Measurements from ENCODE around the gene RASGRP1.

The RASGRP1 gene

DNA sequence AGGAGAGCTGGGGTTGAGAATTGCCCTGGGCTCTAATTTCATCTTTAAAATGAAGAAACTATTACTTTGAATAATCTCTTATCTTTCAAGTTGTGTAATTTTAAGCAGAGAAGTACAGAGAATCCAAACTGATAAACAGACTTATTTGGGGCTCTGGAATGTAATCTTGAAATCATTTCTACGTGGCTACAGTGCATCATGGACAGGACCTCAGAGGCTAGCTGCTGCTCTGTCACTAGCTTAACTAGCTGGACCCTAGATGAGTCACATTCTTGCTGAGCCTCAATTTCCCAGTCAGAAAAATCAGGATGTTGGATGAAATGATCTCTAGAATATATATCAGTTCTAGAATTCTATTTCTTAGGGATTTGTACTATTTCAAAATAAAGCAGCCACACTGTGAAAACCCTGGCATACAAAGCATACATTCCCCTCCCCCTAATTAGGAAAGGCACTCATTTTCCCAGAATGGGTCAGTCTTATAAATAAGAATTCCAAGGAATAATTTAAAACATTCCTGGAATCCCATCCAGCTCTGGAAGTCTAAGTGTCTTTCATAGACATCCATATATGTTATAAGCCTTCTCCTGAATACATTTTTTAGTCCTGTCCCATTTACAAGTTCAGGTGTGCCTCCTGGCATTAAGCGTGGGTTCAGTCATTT lies 47.2 kb downstream of the RASGRP1 start:
- no peak for DNase-seq
- in situ Hi-C loops (cut with MboI; ENCODE audit: low pct_unique_long_range_greater_than_20kb, low sequenced_read_pairs): no loop called here

DNA sequence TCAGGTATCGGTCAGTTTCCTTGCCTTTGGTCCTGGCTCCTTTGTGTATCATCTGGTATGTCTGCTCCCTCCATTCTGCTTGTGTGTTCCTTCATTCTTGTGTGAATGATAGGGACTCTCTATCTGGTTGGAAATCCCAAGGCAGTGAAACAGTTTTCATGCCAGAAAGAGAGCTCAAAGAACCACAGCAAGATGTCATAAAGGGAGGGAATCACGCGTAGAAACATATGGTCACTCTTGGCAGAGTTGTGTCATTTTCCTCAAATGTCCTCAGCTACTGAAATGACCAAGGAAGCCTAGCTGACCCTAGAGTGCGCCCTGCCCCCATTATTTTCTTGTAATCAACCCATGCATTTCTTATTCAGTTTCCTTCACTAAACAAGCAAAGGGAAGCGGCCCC lies 48.0 kb downstream of the RASGRP1 start:
- in situ Hi-C loops (cut with MboI; ENCODE audit: low pct_unique_long_range_greater_than_20kb, low sequenced_read_pairs): no loop called here
- no peak for DNase-seq

DNA sequence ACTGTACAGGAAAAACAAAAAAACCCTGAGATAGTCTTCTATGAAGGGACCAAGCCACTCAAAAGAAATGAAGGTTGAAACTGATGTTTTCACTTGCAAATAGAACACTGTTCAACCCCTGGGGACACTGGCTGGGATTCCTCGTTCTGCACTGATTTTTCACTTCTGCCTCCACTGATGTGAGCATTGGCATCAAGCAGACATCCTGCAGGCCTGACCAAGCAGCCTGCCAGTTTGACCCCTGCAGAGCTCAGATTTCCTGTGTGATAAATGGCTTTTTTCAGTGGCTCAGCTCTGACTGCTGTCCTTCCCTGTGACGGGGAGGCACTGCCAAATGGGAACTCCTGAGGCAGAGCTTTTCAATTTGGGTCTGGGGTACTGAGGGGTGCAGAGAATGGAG lies 50.0 kb downstream of the RASGRP1 start:
- DNase-seq: no peak
- in situ Hi-C loops (cut with MboI; ENCODE audit: low pct_unique_long_range_greater_than_20kb, low sequenced_read_pairs): no loop called here

DNA sequence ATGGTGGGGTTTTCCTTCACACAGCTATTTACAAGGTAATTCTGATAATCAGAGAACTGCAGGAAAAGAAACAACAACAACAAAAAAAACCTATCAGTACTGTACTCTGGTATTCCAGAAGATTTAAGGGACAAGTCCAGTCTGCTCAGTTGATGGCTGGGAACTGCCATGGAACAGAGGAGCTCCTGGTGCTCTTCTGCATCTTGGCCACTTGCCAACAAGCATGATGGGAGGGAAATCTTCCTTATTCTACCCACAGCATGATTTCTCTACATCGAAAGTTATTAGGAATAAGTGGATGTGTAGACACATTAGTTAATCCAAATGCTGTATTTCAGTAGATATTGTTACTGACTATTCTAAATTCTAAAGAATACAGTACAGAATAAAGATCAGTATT lies 51.7 kb downstream of the RASGRP1 start:
- no peak for DNase-seq
- in situ Hi-C loops (cut with MboI; ENCODE audit: low pct_unique_long_range_greater_than_20kb, low sequenced_read_pairs): no loop called here

DNA sequence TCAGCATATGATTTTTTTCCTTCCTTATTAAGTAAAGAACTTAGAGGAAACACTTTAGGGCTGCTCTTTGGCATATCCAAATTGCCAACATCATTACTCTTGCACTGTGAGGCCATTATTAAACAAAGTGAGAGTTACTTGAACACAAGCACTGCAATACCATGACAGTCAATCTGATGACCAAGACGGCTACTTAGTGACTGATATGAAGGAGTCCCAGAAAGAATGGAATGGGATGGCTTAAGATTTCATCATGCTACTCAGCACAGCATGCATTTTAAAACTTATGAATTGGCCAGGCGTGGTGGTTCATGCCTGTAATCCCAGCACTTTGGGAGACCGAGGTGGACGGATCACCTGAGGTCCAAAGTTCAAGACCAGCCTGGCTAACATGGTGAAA lies 55.5 kb downstream of the RASGRP1 start:
- no peak for DNase-seq
- in situ Hi-C loops (cut with MboI; ENCODE audit: low pct_unique_long_range_greater_than_20kb, low sequenced_read_pairs): no loop called here

DNA sequence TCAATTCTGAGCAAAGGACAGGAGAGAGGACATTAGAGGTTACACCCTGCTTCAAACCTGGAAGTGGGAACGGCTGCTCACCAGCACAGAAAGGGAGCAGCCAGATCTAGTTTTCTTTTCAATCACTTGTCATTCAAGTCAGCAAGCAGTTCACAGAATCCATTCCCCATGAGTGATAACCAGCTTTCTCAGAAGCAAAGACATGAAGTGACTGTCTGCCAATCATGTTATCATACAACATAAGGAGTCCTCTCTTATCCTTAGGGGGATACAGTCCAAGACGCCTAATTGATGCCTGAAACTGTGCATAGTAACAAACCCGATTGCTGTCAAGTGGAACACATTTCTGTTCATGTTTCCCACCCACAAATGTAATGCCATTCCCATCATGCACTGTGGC lies 56.0 kb downstream of the RASGRP1 start:
- DNase-seq: no peak
- in situ Hi-C loops (cut with MboI; ENCODE audit: low pct_unique_long_range_greater_than_20kb, low sequenced_read_pairs): no loop called here

DNA sequence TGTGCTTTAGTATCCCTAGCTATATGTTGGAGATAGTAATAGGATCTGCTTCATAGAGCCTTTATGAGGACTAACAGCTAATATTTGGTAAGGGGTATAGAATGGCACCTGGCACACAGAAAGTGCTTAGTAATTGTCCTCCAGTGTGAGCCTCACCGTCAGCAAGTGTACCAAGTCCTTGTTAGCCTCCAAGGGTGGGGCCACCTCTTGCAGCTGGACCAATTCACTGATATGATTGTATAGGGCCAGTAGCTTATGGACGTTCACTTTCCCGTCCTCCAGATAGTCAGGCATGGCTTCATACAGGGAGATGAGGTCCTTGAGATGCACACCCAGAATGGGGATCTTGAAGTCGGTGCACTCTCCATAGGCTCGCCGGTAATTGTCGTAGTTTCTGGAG lies 57.0 kb downstream of the RASGRP1 start:
- in situ Hi-C loops (cut with MboI; ENCODE audit: low pct_unique_long_range_greater_than_20kb, low sequenced_read_pairs): no loop called here
- DNase-seq: no peak

DNA sequence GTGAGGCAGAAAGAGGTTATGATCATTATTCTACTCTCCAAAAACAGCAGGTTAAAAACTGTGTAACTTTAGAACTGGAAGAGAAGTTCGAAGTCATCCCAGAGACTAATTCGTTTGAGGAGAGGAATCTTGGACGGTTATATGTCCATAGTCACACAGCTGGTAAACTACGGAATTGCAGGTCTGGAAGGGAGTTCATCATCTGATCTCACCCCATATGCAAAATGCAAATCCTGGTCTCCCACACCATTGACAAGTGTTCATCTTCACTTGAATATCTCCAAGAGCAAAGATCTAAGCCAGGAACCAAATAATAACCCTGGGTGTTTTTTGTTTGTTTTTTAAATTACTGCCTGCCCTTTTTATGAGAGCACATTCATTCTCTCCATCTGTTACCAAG lies 57.6 kb downstream of the RASGRP1 start:
- in situ Hi-C loops (cut with MboI; ENCODE audit: low pct_unique_long_range_greater_than_20kb, low sequenced_read_pairs): no loop called here
- no peak for DNase-seq

DNA sequence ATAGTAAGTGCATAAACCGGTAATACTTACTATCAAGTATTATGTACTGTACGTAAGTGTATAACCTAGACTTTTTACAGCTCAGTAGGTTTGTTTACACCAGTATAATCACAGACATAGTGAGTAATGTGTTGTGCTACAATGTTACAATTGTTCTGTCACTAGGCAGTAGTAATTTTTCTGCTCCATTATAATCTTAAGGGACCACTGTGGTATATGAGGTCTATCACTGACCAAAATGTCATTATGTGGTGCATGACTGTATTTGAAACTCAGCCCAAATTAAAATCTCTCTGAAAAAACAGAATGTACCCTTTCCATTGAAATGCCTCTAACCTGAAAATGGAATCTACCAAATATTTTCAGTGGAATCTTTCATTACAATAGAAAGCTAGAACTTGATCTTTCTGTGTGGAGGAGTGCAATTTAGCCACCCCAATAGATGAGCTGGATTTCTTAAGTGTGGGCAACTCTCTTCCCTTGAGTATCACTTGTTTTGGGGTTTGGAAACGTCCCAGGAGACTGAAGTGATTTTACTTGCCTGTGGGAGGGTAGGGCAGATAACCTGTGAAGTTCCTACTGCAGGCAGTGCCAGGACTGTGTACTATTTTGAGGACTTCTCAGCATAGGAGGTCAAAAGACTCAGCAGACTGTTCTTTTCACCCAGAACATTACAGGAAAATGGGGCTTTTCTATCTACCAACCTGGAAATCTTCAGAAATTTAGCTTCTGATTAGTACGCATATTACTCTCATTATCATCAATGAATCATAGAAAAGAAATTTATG lies 59.7 kb downstream of the RASGRP1 start:
- DNase-seq: no peak
- in situ Hi-C loops (cut with MboI; ENCODE audit: low pct_unique_long_range_greater_than_20kb, low sequenced_read_pairs): no loop called here

DNA sequence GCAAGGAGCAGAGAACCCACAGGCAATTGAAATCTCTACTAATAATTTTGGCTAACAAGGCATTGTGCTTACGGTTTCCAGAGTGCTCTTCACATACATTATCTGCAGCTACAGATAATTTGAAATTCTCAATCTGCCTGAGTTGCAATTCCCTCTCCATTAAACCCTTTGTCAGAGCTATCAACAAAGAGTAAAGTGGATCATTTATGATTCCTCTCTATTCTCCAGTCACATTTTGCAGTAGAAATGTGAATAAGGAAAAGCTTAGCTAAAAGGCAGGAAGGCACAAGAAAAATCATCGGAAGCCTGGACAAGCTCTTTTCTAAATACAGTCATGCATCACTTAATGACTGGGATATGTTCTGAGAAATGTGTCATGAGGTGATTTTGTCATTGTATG lies 61.1 kb downstream of the RASGRP1 start:
- in situ Hi-C loops (cut with MboI; ENCODE audit: low pct_unique_long_range_greater_than_20kb, low sequenced_read_pairs): no loop called here
- DNase-seq: no peak

DNA sequence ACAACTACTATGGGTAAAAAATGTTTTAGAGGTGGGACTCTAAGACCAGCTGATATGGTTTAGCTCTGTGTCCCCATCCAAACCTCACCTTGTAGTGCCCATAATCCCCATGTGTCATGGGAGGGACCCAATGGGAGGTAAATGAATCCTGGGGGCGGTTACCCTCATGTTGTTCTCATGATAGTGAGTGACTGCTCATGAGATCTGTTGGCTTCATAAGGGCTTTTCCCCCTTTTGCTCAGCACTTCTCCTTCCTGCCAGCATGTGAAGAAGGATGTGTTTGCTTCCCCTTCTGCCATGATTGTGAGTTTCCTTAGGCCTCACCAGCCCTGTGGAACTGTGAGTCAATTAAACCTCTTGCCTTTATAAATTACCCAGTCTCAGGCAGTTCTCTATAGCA lies 65.0 kb downstream of the RASGRP1 start:
- no peak for DNase-seq
- in situ Hi-C loops (cut with MboI; ENCODE audit: low pct_unique_long_range_greater_than_20kb, low sequenced_read_pairs): no loop called here

DNA sequence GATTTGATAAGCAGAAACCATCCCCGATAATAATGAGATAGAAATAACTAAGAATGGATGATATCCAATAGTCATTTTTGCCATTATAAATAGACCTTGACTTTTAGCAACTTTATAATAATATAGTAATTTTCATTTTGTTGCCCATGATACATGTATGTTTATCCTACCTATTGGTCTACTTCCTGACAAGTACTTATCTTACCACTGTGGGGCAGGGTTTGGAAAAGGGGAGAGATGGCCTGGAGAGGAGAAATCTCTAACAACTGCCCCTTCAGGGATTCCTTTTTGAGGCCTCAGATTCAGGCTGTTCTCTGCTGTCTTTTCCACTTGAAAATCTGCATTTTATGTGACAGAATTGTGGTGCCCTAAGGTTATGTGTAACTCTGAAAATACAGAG lies 68.5 kb downstream of the RASGRP1 start:
- no peak for DNase-seq
- in situ Hi-C loops (cut with MboI; ENCODE audit: low pct_unique_long_range_greater_than_20kb, low sequenced_read_pairs): no loop called here

DNA sequence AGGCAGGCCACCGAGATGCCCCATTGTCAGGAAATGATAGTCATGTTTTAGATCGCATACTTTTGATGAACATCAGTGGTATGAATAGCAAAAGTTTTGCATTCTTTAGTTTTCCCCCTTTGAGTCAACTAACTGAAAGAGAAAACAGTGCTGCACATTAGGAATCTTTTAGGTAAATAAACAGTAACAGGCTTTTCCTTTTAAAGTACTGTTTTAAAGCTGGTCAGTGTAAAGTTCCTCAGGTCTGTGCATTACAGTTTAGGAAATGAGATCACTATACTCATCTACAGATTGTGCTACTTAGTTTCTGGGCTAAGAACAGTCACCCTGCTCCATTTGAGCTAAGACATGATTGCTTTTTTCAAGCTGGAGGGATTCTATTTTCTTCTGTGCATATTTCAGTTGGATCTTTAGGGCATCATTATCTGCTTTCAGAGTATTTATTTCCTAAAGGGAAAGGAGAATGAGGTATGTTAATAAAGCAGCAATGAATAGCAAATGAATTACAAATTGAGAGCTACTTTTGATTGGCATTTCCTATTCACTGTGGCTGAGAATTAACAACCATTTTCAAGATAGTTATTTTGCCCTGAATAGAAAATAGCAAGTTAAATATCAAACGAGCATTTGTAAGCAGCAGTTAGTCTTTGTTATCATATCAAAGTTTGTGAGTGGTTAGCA lies 74.2 kb downstream of the RASGRP1 start:
- DNase-seq: no peak
- in situ Hi-C loops (cut with MboI; ENCODE audit: low pct_unique_long_range_greater_than_20kb, low sequenced_read_pairs): no loop called here

DNA sequence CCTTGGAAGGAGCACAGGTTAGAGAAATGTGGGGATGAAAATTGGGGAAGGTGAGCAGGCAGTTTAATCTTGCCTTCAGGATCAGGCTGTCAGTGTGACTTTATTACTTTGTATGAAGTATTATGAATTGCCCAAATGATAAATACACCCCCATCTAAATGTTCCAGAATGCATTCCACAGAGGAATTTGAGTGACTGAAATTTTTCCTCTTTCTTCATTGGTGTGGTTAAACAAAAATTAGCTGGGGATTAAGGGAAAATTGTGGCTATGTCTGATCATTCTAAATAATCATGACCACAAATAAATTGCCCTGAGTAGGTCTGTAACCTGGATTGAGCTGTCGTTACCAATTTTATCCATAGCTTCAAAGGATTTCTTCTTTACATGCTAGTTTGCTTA lies 77.2 kb downstream of the RASGRP1 start:
- no peak for DNase-seq
- in situ Hi-C loops (cut with MboI; ENCODE audit: low pct_unique_long_range_greater_than_20kb, low sequenced_read_pairs): no loop called here

DNA sequence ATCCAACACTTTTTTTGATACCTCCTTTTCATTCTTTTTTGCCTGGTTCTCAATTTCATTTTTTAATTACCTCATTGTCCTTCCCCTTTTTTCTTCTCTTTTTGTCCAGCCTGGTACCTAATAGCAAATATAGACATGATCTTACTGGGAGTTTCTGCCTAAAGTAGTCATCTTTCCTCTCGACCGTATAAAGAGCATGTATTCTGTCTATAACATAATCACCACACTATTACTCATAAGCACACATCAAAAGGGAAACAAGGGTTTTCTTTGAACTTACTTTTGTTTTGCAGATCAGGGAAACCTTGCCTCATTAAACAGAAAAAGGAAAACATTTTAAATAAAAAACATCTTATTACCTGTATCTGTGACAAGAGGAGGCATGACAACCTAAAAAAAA lies 77.7 kb downstream of the RASGRP1 start:
- DNase-seq: no peak
- in situ Hi-C loops (cut with MboI; ENCODE audit: low pct_unique_long_range_greater_than_20kb, low sequenced_read_pairs): no loop called here

DNA sequence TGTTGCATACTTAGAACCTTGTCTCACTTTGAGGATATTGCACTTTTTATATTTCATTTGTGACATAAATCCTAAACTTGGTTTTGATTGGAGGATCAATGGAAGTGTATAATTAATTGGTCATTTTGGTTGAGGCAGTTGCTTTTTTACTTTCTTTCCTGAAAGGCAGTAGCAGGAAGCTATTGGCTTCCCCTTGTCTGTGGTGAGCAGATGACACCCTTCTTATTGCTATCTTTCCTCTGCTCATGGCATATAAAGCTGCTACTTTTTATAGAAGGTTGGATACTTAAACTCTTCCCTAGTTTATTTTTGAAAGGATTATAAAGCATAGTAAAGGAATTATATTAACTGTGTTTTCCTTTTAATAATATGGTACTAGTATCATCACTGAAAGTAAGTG lies 82.0 kb downstream of the RASGRP1 start:
- no peak for DNase-seq
- in situ Hi-C loops (cut with MboI; ENCODE audit: low pct_unique_long_range_greater_than_20kb, low sequenced_read_pairs): no loop called here

DNA sequence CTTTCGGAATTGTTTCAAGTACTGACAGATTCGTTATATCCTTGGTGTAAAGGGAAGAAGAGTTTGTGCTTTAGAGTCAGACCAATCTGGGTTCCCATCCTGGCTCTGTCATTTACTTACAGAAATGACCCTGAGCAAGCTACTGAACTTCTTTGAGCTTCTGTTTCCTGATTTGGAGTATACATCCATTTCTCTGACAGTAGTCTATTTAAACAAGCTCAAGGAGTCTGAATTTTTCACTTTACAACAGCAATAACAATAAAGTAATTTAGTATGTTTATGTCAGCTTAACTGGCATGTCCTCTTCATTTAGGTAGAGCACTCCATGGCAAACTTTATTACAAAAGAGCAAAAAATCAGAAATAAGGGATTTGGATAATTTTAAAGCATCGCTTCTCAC lies 82.9 kb downstream of the RASGRP1 start:
- in situ Hi-C loops (cut with MboI; ENCODE audit: low pct_unique_long_range_greater_than_20kb, low sequenced_read_pairs): no loop called here
- no peak for DNase-seq

DNA sequence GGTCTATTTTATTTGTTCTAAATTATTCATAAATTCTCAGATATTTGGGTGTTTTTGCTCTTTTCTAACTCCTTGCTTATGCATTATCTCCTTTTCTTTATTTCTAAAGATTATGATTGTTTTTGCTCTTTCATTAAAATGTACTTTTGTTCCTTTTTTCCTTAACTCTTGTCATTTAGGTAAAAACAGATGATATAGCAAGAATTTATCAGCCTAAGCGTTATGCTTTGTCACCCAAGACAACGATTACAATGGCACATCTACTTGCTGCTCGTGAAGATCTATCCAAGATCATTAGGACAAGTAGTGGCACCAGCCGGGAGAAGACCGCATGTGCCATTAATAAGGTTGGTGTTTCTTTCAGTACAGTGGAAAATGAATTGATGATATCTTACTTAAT lies 83.5 kb downstream of the RASGRP1 start:
- no peak for DNase-seq
- in situ Hi-C loops (cut with MboI; ENCODE audit: low pct_unique_long_range_greater_than_20kb, low sequenced_read_pairs): no loop called here

DNA sequence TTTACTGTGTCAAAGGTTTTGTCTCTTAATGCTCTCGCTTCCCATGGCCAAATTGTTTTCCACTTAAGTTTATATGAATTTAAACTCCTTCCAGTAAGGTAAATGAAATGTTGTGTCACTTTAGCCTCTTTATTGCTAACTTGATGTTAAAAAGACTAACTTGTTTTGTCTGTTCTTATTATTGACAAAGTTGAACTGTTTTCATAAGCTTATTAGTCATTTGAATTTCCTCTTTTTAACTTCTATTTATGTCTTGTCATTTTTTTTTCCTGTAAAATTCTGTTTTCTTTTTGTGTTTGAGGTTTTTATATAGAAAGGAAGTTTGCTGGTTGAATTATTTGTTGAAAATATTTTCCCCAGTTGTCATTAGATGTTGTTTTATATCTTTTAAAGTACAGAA lies 84.9 kb downstream of the RASGRP1 start:
- no peak for DNase-seq
- in situ Hi-C loops (cut with MboI; ENCODE audit: low pct_unique_long_range_greater_than_20kb, low sequenced_read_pairs): no loop called here

DNA sequence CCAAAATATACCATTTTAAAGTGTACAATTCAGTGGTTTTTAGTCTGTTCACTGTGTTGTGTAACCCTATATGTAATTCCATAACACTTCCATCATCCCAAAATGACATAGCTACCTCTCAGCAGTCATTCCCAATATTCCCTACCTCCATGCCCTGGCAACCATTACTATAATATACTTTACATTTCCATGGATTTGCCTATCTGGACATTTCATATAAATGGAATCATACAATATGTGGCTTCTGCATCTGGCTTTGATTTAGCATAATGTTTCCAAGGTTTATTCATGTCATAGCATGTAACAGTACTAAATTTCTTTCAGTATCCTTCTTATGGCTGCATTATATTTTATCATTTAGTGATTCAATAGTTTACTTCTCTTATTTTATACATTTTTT lies 85.3 kb downstream of the RASGRP1 start:
- in situ Hi-C loops (cut with MboI; ENCODE audit: low pct_unique_long_range_greater_than_20kb, low sequenced_read_pairs): no loop called here
- no peak for DNase-seq

DNA sequence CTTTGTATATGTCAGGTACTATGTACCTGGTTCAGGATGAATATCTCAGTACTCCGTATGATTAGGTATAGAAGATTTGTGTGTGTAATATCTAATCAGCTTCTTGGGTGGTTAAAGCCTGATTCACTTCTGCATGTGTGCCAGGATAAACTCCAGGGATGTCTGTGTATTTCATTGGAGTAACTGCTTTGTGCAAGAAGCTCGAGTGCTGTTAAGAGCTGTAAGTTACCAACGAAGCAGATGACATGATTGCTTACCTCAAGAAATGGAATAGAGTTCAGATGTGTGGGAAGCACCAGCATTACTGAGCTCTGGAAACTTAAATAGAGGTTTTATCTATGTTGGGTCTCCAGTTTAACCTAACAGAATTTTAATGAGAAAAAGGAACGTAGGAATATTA lies 87.0 kb downstream of the RASGRP1 start:
- DNase-seq: no peak
- in situ Hi-C loops (cut with MboI; ENCODE audit: low pct_unique_long_range_greater_than_20kb, low sequenced_read_pairs): no loop called here
